B cell (primary cell): ENCODE results near the gene SLC43A3.

Source experiments
- EZH2 ChIP-seq: IDR thresholded peaks from 2 replicates; pipeline ENCODE4 v1.6.1; 2012; ENCODE audit warnings: borderline replicate concordance, low read depth, mild to moderate bottlenecking, moderate library complexity, low read length; ENCODE audit not compliant: insufficient read depth, poor library complexity, severe bottlenecking
- TF ChIP-seq, protein P1 (sequence below): fragments of 200-600 bp; IDR thresholded peaks from one replicate; pipeline ENCODE4 v1.8.0; 2022; ENCODE audit warnings: antibody characterized with exemption, mild to moderate bottlenecking

DNA sequence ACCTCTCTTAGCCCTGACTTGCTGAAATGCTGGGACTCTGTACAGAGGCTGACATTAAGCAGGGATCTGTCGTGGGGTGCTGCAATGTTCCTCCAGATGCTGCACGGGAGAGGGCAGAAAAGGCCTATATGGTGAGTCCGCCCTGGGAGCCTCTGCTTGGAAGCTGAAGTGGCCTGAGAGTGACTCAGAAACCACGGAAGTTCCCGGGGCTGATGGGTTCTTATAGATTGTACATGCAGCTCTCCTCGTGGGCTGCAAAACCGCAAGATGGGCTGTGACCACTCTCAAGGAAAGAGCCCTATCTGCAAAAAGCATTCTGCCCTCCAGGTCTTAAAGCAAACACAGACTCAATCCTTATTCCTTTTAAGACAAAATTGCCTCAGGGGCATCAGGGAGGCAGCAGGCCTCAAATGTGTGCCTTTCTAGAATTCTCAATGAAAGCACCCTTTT lies 5.8 kb upstream of the SLC43A3 start:
- TF ChIP-seq, protein P1, sequence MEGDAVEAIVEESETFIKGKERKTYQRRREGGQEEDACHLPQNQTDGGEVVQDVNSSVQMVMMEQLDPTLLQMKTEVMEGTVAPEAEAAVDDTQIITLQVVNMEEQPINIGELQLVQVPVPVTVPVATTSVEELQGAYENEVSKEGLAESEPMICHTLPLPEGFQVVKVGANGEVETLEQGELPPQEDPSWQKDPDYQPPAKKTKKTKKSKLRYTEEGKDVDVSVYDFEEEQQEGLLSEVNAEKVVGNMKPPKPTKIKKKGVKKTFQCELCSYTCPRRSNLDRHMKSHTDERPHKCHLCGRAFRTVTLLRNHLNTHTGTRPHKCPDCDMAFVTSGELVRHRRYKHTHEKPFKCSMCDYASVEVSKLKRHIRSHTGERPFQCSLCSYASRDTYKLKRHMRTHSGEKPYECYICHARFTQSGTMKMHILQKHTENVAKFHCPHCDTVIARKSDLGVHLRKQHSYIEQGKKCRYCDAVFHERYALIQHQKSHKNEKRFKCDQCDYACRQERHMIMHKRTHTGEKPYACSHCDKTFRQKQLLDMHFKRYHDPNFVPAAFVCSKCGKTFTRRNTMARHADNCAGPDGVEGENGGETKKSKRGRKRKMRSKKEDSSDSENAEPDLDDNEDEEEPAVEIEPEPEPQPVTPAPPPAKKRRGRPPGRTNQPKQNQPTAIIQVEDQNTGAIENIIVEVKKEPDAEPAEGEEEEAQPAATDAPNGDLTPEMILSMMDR: no peak
- no peak for TF ChIP-seq EZH2
